HEK293 (cell line): ENCODE data around the gene SLC5A9.

Source experiments
- CTCF ChIA-PET: fragments of 350-600 bp; formaldehyde crosslinking; extraction: SDS; loops from one replicate; lab custom pipeline; 2021; ENCODE audit warnings: antibody characterized with exemption; lab: Yijun Ruan, JAX
- POLR2A ChIA-PET: fragments of 300-600 bp; formaldehyde crosslinking; extraction: SDS; loops from one replicate; lab custom pipeline; 2020; ENCODE audit warnings: antibody characterized with exemption, inconsistent platforms; lab: Yijun Ruan, JAX
- H3K27ac ChIP-seq: fragments of 200-500 bp; sonication (Bioruptor generic); 2 replicates; pipeline ENCODE4 v1.5.1; 2014; ENCODE audit warnings: low read depth, low read length, control low read depth, inconsistent platforms; ENCODE audit errors: extremely low read depth
- H3K36me3 ChIP-seq, 2 experiments: fragments of 200-500 bp in 1 of 2; sonication (Bioruptor generic) in 1 of 2; 1 replicate in 1 of 2; 2 replicates in 1 of 2; pipeline ENCODE4 v1.5.1; 2014 to 2017; ENCODE audit warnings: inconsistent platforms in 2 of 2, low read length in 2 of 2; ENCODE audit not compliant: control insufficient read depth in 2 of 2, insufficient read depth in 1 of 2
- H3K4me1 ChIP-seq: fragments of 200-500 bp; sonication (Bioruptor generic); 2 replicates; pipeline ENCODE4 v1.5.1; 2014; ENCODE audit warnings: mild to moderate bottlenecking, low read length, inconsistent platforms; ENCODE audit not compliant: control insufficient read depth, insufficient read depth
- H3K4me3 ChIP-seq: 2 replicates; pipeline ENCODE4 v1.5.1; 2011; ENCODE audit warnings: low read depth, mild to moderate bottlenecking, control low read depth, low read length, moderate library complexity
- H3K9me3 ChIP-seq: fragments of 200-500 bp; sonication (Bioruptor generic); 2 replicates; pipeline ENCODE4 v1.5.1; 2014; ENCODE audit warnings: low read depth, low read length, inconsistent platforms; ENCODE audit not compliant: control insufficient read depth, insufficient read depth
- IKZF3 ChIP-seq: fragments of 450-650 bp; IDR thresholded peaks from 2 replicates; pipeline ENCODE4 v1.5.0; 2018; ENCODE audit warnings: missing biosample characterization, mild to moderate bottlenecking, missing genetic modification characterization, moderate library complexity
- KLF8 ChIP-seq: fragments of 450-650 bp; formaldehyde crosslinking; IDR thresholded peaks from 2 replicates; pipeline ENCODE4 v1.5.1; 2016; ENCODE audit warnings: missing biosample characterization, missing genetic modification characterization
- ZBTB7A ChIP-seq: fragments of 450-650 bp; formaldehyde crosslinking; IDR thresholded peaks from 2 replicates; pipeline ENCODE4 v1.5.1; 2016; ENCODE audit warnings: low read depth, missing biosample characterization, missing genetic modification characterization
- ZNF2 ChIP-seq: fragments of 450-650 bp; formaldehyde crosslinking; IDR thresholded peaks from 2 replicates; pipeline ENCODE4 v1.5.1; 2016; ENCODE audit warnings: missing biosample characterization, missing genetic modification characterization
- ZNF223 ChIP-seq: fragments of 450-650 bp; formaldehyde crosslinking; IDR thresholded peaks from 2 replicates; pipeline ENCODE4 v1.5.1; 2016; ENCODE audit warnings: missing biosample characterization, missing genetic modification characterization
- ZNF23 ChIP-seq: fragments of 450-650 bp; formaldehyde crosslinking; IDR thresholded peaks from 2 replicates; pipeline ENCODE4 v1.5.1; 2016; ENCODE audit warnings: missing biosample characterization, missing genetic modification characterization, borderline replicate concordance
- ZNF24 ChIP-seq: fragments of 450-650 bp; formaldehyde crosslinking; IDR thresholded peaks from 2 replicates; pipeline ENCODE4 v1.5.1; 2016; ENCODE audit warnings: missing biosample characterization, missing genetic modification characterization
- ZNF366 ChIP-seq: fragments of 450-650 bp; formaldehyde crosslinking; conservative IDR thresholded peaks from 2 replicates; pipeline ENCODE4 v1.5.1; 2016; ENCODE audit warnings: missing biosample characterization, missing genetic modification characterization
- ZNF514 ChIP-seq: fragments of 450-650 bp; formaldehyde crosslinking; IDR thresholded peaks from 2 replicates; pipeline ENCODE4 v1.5.1; 2016; ENCODE audit warnings: missing biosample characterization, missing genetic modification characterization
- ZNF518A ChIP-seq: fragments of 450-650 bp; formaldehyde crosslinking; conservative IDR thresholded peaks from 2 replicates; pipeline ENCODE4 v1.5.1; 2016; ENCODE audit warnings: low read depth, missing biosample characterization, missing genetic modification characterization
- ZNF560 ChIP-seq: fragments of 450-650 bp; formaldehyde crosslinking; IDR thresholded peaks from 2 replicates; pipeline ENCODE4 v1.5.1; 2017; ENCODE audit warnings: missing biosample characterization, missing genetic modification characterization, borderline replicate concordance
- ZNF561 ChIP-seq: fragments of 450-650 bp; IDR thresholded peaks from 2 replicates; pipeline ENCODE4 v1.5.1; 2018; ENCODE audit warnings: missing biosample characterization, missing genetic modification characterization, borderline replicate concordance
- ZNF610 ChIP-seq: fragments of 450-650 bp; formaldehyde crosslinking; IDR thresholded peaks from 2 replicates; pipeline ENCODE4 v1.5.1; 2016; ENCODE audit warnings: missing biosample characterization, missing genetic modification characterization, borderline replicate concordance
- ZNF776 ChIP-seq: fragments of 450-650 bp; formaldehyde crosslinking; IDR thresholded peaks from 2 replicates; pipeline ENCODE4 v1.5.0; 2017; ENCODE audit warnings: missing biosample characterization, missing genetic modification characterization, borderline replicate concordance
- ZNF791 ChIP-seq: fragments of 450-650 bp; formaldehyde crosslinking; IDR thresholded peaks from 2 replicates; pipeline ENCODE4 v1.5.1; 2016; ENCODE audit warnings: missing biosample characterization, missing genetic modification characterization
- TF ChIP-seq, protein P1 (sequence below): fragments of 450-650 bp; formaldehyde crosslinking; IDR thresholded peaks from 2 replicates; pipeline ENCODE4 v1.5.1; 2016; ENCODE audit warnings: missing biosample characterization, missing genetic modification characterization
- TF ChIP-seq, protein P2 (sequence below): fragments of 450-650 bp; formaldehyde crosslinking; IDR thresholded peaks from 2 replicates; pipeline ENCODE4 v1.5.1; 2016; ENCODE audit warnings: missing biosample characterization, missing genetic modification characterization

SLC5A9 gene

DNA sequence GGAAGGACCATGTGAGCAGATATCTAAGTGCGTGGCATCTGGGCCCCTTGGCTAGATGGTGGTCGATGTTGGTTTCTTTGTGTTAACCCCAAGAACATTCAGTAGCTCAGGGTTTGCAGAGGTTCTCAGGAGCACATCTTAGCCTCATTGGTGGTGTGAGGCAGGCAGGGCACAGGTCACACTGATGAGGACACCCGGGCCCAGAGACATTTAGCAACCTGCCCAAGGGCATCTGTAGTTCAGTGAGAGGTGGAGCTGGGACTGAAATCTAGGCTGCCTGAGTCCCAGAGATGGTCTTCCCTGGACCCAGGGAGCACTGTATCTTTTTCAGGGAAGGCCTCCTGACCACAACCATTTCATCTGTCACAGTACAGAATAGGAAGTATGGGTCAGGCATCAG, 859 bp upstream of the SLC5A9 start (continued):
- TF ChIP-seq ZNF776 (tag by site-specific recombination) (no peak), ZNF514 (tag by site-specific recombination) (no peak), ZNF518A (tag by site-specific recombination) (no peak), ZBTB7A (tag by site-specific recombination) (no peak), ZNF560 (tag by site-specific recombination) (no peak), ZNF791 (tag by site-specific recombination) (no peak)

DNA sequence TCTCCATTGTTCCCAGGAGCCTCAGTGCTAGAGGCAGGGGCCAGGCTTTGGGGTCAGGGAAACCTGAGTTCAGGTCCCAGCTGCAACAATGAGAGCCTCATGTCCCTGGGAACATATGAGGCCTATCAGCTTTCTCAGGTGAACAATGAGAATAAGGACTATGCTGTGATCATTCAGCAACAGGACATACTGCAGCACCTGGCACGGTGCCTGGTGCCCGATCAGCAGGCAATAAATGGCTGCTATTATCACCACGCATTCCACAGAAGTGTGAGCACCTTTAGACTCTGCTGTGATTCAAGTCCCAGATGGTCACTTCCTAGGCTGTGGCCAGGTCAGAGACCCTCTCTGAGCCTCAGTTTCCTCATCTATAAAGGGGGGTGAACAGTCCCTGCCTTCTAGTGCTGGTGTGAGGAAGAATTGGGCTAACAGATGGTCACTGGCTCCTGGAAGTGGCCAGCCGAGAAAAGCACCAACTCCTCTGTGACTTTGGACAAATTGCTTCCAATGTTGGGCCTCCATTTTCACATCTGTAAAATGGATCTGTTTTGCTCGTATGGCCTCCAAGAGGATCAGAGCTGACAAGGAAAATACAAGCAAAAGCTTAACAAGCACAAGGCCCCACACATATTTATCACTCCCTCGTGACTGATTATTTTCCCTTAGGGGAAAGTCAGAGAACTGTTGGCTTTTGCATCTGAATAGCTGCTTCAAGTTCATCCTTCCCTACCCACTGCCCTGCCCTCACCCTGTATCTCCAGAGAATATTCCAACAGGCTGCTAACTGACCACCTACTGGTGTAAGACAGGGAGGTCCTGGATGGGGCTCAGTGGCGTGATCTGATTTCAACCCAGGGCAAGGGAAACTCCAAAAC, 1.1 kb downstream of the SLC5A9 start:
- H3K4me1 ChIP-seq: no peaks in the 10 kb centered on the region
- no peaks in the 10 kb centered on the region for H3K9me3 ChIP-seq
- TF ChIP-seq ZNF23 (no peak), KLF8 (no peak), ZNF561 (tag by site-specific recombination) (no peak)
- ChIA-PET POLR2A (no interaction called here), CTCF (interaction anchor here (0.7 to 1.2 kb wide), 4 partner anchors 22 to 802 kb away, joined by 3 read pairs; partner anchors contain the start of genes FOXD2 and TRABD2B)
- no peak overlapping the region for H3K27ac ChIP-seq
- no peak overlapping the region for H3K4me3 ChIP-seq
- no peaks in the 10 kb centered on the region for H3K36me3 ChIP-seq

- Histone ChIP-seq H3K36me3 (no peaks in the 10 kb centered on the region), H3K4me3 (no peak overlapping the region), H3K4me1 (no peaks in the 10 kb centered on the region), H3K27ac (no peak overlapping the region), H3K9me3 (no peaks in the 10 kb centered on the region)
- TF ChIP-seq, protein P1, sequence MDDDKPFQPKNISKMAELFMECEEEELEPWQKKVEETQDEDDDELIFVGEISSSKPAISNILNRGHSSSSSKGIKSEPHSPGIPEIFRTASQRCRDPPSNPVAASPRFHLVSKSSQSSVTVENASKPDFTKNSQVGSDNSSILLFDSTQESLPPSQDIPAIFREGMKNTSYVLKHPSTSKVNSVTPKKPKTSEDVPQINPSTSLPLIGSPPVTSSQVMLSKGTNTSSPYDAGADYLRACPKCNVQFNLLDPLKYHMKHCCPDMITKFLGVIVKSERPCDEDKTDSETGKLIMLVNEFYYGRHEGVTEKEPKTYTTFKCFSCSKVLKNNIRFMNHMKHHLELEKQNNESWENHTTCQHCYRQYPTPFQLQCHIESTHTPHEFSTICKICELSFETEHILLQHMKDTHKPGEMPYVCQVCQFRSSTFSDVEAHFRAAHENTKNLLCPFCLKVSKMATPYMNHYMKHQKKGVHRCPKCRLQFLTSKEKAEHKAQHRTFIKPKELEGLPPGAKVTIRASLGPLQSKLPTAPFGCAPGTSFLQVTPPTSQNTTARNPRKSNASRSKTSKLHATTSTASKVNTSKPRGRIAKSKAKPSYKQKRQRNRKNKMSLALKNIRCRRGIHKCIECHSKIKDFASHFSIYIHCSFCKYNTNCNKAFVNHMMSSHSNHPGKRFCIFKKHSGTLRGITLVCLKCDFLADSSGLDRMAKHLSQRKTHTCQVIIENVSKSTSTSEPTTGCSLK: no peak
- TF ChIP-seq IKZF3 (tag by site-specific recombination): no peak
- TF ChIP-seq, protein P2, sequence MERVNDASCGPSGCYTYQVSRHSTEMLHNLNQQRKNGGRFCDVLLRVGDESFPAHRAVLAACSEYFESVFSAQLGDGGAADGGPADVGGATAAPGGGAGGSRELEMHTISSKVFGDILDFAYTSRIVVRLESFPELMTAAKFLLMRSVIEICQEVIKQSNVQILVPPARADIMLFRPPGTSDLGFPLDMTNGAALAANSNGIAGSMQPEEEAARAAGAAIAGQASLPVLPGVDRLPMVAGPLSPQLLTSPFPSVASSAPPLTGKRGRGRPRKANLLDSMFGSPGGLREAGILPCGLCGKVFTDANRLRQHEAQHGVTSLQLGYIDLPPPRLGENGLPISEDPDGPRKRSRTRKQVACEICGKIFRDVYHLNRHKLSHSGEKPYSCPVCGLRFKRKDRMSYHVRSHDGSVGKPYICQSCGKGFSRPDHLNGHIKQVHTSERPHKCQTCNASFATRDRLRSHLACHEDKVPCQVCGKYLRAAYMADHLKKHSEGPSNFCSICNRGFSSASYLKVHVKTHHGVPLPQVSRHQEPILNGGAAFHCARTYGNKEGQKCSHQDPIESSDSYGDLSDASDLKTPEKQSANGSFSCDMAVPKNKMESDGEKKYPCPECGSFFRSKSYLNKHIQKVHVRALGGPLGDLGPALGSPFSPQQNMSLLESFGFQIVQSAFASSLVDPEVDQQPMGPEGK (tag by site-specific recombination): no peak
- TF ChIP-seq ZNF610 (tag by site-specific recombination): no peak
- TF ChIP-seq ZNF2 (tag by site-specific recombination): no peak
- no peak for TF ChIP-seq ZNF366 (tag by site-specific recombination)
- TF ChIP-seq ZNF24: no peak
- no peak for TF ChIP-seq ZNF223 (tag by site-specific recombination)
- ChIA-PET POLR2A (no interaction called here), CTCF (interaction anchor here (1.0 to 2.5 kb wide), 4 partner anchors 12 to 787 kb away, joined by 3 to 8 read pairs (median 3); partner anchors contain the start of genes FOXD2 and TRABD2B)
Observed at GRCh38 chr1:48224791-48225190, 2.3 kb downstream of the SLC5A9 start.
